Measurements from ENCODE around the gene IPP. TPM values are rescaled to one million over a fixed set of nuclear protein-coding genes. Genes with fewer than 3 reads are reported as not detected.
"Not testable (repeated sequence)": the region's sequence is repeated elsewhere in the genome, so short reads cannot be mapped to it uniquely, and the experiment has no call there.

IPP gene
- total RNA-seq, 2 experiments from 2014 or later: 6.0 to 6.6 TPM

GRCh38 chr1:45722809-45723208 is 27.6 kb downstream of the IPP start:
- Histone ChIP-seq H3K27me3 (ENCODE audit: control insufficient read depth in 1 of 2, insufficient read depth in 2 of 2, low read length in 2 of 2) (no peaks in the 10 kb centered on the region), H3K27ac (ENCODE audit: low read depth in 1 of 2, low read length in 2 of 2) (no peak overlapping the region), H3K9me3 (ENCODE audit: control insufficient read depth in 1 of 2, insufficient read depth in 1 of 2, low read length in 2 of 2) (no peaks in the 10 kb centered on the region), H3K36me3 (ENCODE audit: insufficient read depth, low read length) (no peaks in the 10 kb centered on the region), H3K4me3 (ENCODE audit: low read length) (no peak overlapping the region), H3K4me1 (ENCODE audit: insufficient read depth, low read length) (no peaks in the 10 kb centered on the region)
- no peaks in the 10 kb centered on the region for H3K27me3 Mint-ChIP-seq
- H3K36me3 Mint-ChIP-seq (ENCODE audit: low read depth): peaks cover 39% of the 10 kb centered on the region
- H3K4me3 Mint-ChIP-seq: no peak overlapping the region
- intact Hi-C loops (cut with DNase I, micrococcal nuclease): no loop called here
- H3K27ac Mint-ChIP-seq: no peak overlapping the region
- H3K4me1 Mint-ChIP-seq (ENCODE audit: low read depth): no peaks in the 10 kb centered on the region
- POLR2A ChIA-PET: no interaction called here
- DNase-seq (no peak), ATAC-seq (ENCODE audit: poor library complexity) (no peak)
- CTCF ChIA-PET: no interaction called here
- H3K9me3 Mint-ChIP-seq: no peaks in the 10 kb centered on the region
- no peak for TF ChIP-seq CTCF (IDR thresholded peaks at IDR 0.05)

GRCh38 chr1:45721207-45721606 is 29.2 kb downstream of the IPP start:
- intact Hi-C loops (cut with DNase I, micrococcal nuclease): no loop called here
- TF ChIP-seq CTCF (IDR thresholded peaks at IDR 0.05): no peak
- no peak overlapping the region for H3K4me3 ChIP-seq (ENCODE audit: low read length)

GRCh38 chr1:45718289-45718688 is 32.2 kb downstream of the IPP start:
- H3K9me3 ChIP-seq (ENCODE audit: control insufficient read depth in 1 of 2, insufficient read depth in 1 of 2, low read length in 2 of 2): no peaks in the 10 kb centered on the region
- no peak for ATAC-seq (ENCODE audit: poor library complexity)
- ChIA-PET POLR2A (no interaction called here), CTCF (interaction anchor here (1.0 kb wide), 1 partner anchor 14 kb away, joined by 3 read pairs; no protein-coding TSS in a partner anchor)
- no peaks in the 10 kb centered on the region for H3K4me1 ChIP-seq (ENCODE audit: insufficient read depth, low read length)
- Mint-ChIP-seq H3K27me3 (no peaks in the 10 kb centered on the region), H3K4me1 (ENCODE audit: low read depth) (no peaks in the 10 kb centered on the region), H3K4me3 (no peak overlapping the region), H3K27ac (no peak overlapping the region), H3K36me3 (ENCODE audit: low read depth) (peaks cover 70% of the 10 kb centered on the region), H3K9me3 (no peaks in the 10 kb centered on the region)
- no peak overlapping the region for H3K27ac ChIP-seq (ENCODE audit: low read depth in 1 of 2, low read length in 2 of 2)
- DNase-seq: no peak
- H3K4me3 ChIP-seq (ENCODE audit: low read length): no peak overlapping the region
- no peaks in the 10 kb centered on the region for H3K27me3 ChIP-seq (ENCODE audit: control insufficient read depth in 1 of 2, insufficient read depth in 2 of 2, low read length in 2 of 2)
- intact Hi-C loops (cut with DNase I, micrococcal nuclease): no loop called here
- TF ChIP-seq CTCF (IDR thresholded peaks at IDR 0.05): no peak
- H3K36me3 ChIP-seq (ENCODE audit: insufficient read depth, low read length): peaks cover 4% of the 10 kb centered on the region

More at GRCh38 chr1:45721207-45721606, 29.2 kb downstream of the IPP start:
- DNase-seq: no peak
- Histone ChIP-seq H3K4me1 (ENCODE audit: insufficient read depth, low read length) (no peaks in the 10 kb centered on the region), H3K27me3 (ENCODE audit: control insufficient read depth in 1 of 2, insufficient read depth in 2 of 2, low read length in 2 of 2) (no peaks in the 10 kb centered on the region), H3K9me3 (ENCODE audit: control insufficient read depth in 1 of 2, insufficient read depth in 1 of 2, low read length in 2 of 2) (no peaks in the 10 kb centered on the region), H3K27ac (ENCODE audit: low read depth in 1 of 2, low read length in 2 of 2) (no peak overlapping the region), H3K36me3 (ENCODE audit: insufficient read depth, low read length) (peaks cover 4% of the 10 kb centered on the region)
- H3K4me1 Mint-ChIP-seq (ENCODE audit: low read depth): no peaks in the 10 kb centered on the region
- H3K4me3 Mint-ChIP-seq: no peak overlapping the region
- ChIA-PET POLR2A (no interaction called here), CTCF (no interaction called here)
- H3K27me3 Mint-ChIP-seq: no peaks in the 10 kb centered on the region
- H3K27ac Mint-ChIP-seq: no peak overlapping the region
- H3K9me3 Mint-ChIP-seq: no peaks in the 10 kb centered on the region
- ATAC-seq (ENCODE audit: poor library complexity): no peak
- H3K36me3 Mint-ChIP-seq (ENCODE audit: low read depth): peaks cover 45% of the 10 kb centered on the region

GRCh38 chr1:45717386-45717785 is 33.1 kb downstream of the IPP start:
- H3K36me3 ChIP-seq (ENCODE audit: insufficient read depth, low read length); H3K27ac Mint-ChIP-seq; intact Hi-C loops (cut with DNase I, micrococcal nuclease); DNase-seq; H3K9me3 Mint-ChIP-seq; POLR2A ChIA-PET; H3K27me3 ChIP-seq (ENCODE audit: control insufficient read depth in 1 of 2, insufficient read depth in 2 of 2, low read length in 2 of 2); H3K4me3 Mint-ChIP-seq; H3K27ac ChIP-seq (ENCODE audit: low read depth in 1 of 2, low read length in 2 of 2); H3K4me3 ChIP-seq (ENCODE audit: low read length); ATAC-seq (ENCODE audit: poor library complexity); H3K9me3 ChIP-seq (ENCODE audit: control insufficient read depth in 1 of 2, insufficient read depth in 1 of 2, low read length in 2 of 2); H3K4me1 ChIP-seq (ENCODE audit: insufficient read depth, low read length); H3K27me3 Mint-ChIP-seq; H3K4me1 Mint-ChIP-seq (ENCODE audit: low read depth): not testable (repeated sequence)
- peaks cover 70% of the 10 kb centered on the region for H3K36me3 Mint-ChIP-seq (ENCODE audit: low read depth)
- CTCF ChIA-PET: interaction anchor here (1.0 to 1.9 kb wide), 2 partner anchors 13 to 14 kb away, joined by 3 to 5 read pairs; no protein-coding TSS in a partner anchor

All from CD4-positive, alpha-beta T cell (primary cell).